Epithelial cell of prostate (primary cell): ENCODE results near the gene BPHL.
"Not testable (repeated sequence)": the region's sequence is repeated elsewhere in the genome, so short reads cannot be mapped to it uniquely, and the experiment has no call there.

Source experiments
- DNase-seq: peaks from one replicate; pipeline ENCODE4 v3.0.0-alpha.2; 2011; ENCODE audit warnings: low read depth, low spot score
- H3K27ac ChIP-seq: fragments of 450-650 bp; 2 replicates; pipeline ENCODE4 v1.5.1; 2017; ENCODE audit warnings: mild to moderate bottlenecking

The BPHL gene

GRCh38 chr6:3151691-3152090, 33.2 kb downstream of the BPHL start:
- no peak overlapping the region for H3K27ac ChIP-seq
- no peak for DNase-seq

GRCh38 chr6:3152689-3153088, 34.2 kb downstream of the BPHL start:
- no peak for DNase-seq
- no peak overlapping the region for H3K27ac ChIP-seq

DNA sequence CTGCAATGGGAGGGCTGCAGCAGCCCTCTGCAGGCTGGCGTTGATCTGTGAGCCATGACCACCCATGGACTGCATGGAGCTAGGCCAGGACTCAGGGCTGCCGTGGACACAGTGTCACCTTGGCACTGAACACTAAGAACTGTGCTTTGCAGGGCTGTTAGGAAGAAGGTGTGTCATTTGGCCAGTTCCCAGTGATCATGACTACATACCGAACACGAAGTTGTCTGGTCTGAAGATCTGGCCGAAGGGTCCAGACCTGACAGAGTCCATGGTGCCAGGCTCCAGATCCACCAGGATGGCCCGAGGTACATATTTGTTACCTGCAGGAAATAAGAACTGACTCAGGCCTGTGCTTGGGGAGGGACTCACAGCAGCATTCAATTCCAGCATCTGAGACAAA, 36.9 kb downstream of the BPHL start:
- not testable (repeated sequence) for H3K27ac ChIP-seq, DNase-seq

GRCh38 chr6:3156184-3157130, 37.9 kb downstream of the BPHL start:
- H3K27ac ChIP-seq, result peak overlapping the region; percentile 67
- not testable (repeated sequence) for DNase-seq

DNA sequence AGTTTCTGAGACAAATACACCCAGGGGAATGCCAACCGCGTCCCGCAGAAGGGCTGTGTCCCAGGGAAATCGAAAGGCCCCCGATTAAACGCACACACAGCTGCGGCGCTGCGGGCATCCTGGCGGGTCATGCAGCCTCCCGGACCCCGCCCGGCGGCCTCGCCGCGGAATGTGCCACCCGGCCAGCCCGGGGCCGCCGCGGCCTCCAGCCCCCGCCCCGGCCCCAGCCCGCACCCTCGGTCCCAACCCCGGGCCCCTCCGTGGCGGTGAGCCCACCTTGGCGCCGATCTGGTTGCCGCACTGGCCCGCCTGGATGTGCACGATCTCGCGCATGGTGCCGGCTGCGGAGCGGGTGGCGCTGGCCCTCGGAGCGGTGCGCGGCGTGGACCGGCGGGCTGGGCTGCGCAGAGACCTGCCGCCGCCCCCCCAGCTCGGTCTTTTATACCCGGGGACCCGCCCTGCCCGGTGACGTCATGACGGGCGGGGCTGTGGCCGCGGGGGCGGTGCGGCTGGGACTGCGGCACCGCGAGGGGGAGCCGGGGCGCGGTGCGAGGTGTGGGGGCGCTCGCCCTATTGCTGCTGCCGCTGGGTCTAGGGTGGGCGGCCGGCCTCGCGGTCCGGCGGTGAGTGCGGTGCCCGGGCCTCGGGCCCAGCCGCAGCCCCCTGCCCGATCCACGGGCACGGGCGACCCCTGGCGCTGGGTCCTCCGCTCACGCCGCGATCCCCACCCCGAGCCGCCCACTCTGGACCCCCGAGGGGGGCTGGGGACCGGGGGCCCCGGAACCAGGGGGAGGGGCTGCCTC, 38.8 kb downstream of the BPHL start, which contains the start of gene TUBB2A:
Gene TUBB2A, minus strand, starts transcription at position 414 of the 803 bp plus-strand sequence. Its CDS starts 81 bp downstream, at position 333.
- H3K27ac ChIP-seq, result peak within 1 kb of the TSS; percentile 67

GRCh38 chr6:3159805-3160781, 41.6 kb downstream of the BPHL start:
- H3K27ac ChIP-seq, result peak overlapping the region; percentile 19
- DNase-seq, result no peak

More for the DNA sequence above, 38.8 kb downstream of the BPHL start, which contains the start of gene TUBB2A:
- no peak for DNase-seq

- peak overlapping the region; percentile 51 for H3K27ac ChIP-seq
- no peak for DNase-seq
Measured at GRCh38 chr6:3162067-3162497, 43.6 kb downstream of the BPHL start.

DNA sequence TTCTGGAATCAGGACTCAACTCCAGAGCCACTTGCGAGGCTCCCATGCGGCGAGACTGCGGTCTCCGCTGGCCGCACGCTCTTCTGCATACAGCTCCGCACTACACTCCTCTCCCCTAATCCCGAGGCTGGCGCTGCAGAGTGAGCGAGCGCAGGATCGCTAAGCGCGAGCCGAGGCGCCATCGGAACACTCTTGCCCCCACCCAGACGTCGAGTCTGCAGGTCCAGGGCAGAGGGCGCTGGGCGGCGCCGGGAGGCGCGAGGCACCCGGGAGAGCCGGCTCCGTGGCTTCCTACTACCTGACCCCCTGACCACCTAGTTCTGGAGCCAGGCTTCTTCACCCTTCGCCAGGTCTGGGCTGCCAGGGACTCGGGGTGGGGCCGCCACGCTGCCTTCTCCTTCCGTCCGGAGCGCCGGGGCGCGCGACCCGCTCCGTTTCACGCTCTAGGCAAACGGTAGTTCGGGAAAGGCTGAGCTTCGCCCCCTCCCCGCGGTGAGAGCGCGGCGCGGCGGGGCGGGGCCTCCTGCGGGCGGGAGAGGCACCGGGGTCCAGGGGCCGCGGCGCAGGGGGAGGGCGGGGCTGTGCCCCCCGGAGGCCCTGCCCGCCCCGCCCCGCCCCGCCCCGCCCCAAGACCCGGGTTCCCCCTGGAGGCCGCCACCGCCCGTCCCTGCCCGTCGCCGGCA, 44.2 kb downstream of the BPHL start:
- H3K27ac ChIP-seq, result peak overlapping the region; percentile 51

DNA sequence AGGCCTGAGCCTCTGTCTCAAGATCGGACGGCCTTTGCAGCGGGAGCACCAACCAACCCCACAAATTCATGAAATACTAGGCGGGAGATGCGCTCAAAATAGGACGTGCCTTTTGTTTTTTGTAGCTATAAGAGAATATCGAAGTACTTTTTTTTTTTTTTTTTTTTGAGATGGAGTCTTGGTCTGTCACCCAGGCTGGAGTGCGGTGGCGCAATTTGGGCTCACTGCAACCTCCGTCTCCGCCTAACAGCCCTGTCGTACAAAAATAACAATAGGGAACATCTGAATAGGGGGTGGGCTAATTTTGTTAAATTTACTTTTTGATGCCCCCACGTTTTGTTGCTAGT, 44.7 kb downstream of the BPHL start:
- no peak for DNase-seq

More for the DNA sequence above, 44.2 kb downstream of the BPHL start:
- no peak for DNase-seq

DNA sequence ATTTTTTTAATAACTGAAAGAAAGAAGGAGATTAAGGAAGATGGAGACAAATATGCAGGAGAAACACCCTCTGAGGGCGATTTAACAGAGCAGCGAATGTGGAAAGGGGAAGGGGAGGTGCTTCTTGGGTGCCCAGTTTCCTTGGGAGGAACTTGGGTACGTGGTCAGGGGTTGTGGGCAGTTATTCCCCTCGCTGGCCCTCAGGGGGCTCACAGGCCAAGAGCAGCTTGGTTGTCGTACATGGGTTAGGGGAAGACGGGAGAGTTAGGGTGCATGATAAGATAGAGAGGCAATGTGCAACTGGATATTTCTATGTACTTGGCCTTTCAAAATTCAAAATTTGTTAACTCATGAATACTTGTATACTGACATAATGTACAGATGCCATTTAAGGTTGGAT, 45.9 kb downstream of the BPHL start:
- no peak overlapping the region for H3K27ac ChIP-seq

More for the DNA sequence above, 44.7 kb downstream of the BPHL start:
- peak overlapping the region; percentile 51 for H3K27ac ChIP-seq

GRCh38 chr6:3165631-3166534, 47.4 kb downstream of the BPHL start:
- no peak for DNase-seq
- H3K27ac ChIP-seq, result no peak overlapping the region

More for the DNA sequence above, 45.9 kb downstream of the BPHL start:
- no peak for DNase-seq

DNA sequence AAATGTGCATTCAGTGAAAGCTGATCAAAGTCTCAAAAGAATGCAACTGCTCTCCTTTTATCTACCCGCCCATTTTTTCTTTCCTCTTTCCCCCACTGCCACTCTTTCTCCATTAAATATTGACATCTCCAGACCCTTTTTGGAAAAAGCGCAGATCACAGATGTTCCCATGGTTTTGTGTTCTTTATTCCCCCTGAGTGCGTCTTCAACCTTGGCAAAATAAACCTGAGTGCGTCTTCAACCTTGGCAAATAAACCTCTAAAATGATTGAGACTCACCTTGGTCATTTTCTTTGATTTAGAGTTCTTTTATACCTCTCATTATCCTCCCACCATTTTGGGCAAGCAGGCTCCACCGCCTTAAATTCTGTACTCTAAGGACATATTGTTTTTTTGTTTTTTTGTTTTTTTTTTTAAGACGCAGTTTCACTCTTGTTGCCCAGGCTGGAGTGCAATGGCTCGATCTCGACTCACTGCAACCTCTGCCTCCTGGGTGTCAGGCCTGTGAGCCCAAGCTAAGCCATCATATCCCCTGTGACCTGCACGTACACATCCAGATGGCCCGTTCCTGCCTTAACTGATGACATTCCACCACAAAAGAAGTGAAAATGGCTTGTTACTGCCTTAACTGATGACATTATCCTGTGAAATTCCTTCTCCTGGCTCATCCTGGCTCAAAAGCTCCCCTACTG, 48.2 kb downstream of the BPHL start:
- H3K27ac ChIP-seq, result not testable (repeated sequence)

GRCh38 chr6:3168046-3168445, 49.5 kb downstream of the BPHL start:
- not testable (repeated sequence) for H3K27ac ChIP-seq, DNase-seq

More for the DNA sequence above, 48.2 kb downstream of the BPHL start:
- DNase-seq, result not testable (repeated sequence)

- not testable (repeated sequence) for H3K27ac ChIP-seq
Measured at GRCh38 chr6:3170676-3171075, 52.2 kb downstream of the BPHL start.

GRCh38 chr6:3171313-3172175, 53.0 kb downstream of the BPHL start:
- not testable (repeated sequence) for DNase-seq, H3K27ac ChIP-seq

More at GRCh38 chr6:3170676-3171075, 52.2 kb downstream of the BPHL start:
- DNase-seq, result not testable (repeated sequence)

- not testable (repeated sequence) for DNase-seq, H3K27ac ChIP-seq
Measured at GRCh38 chr6:3172789-3173188, 54.3 kb downstream of the BPHL start.
